ENCODE measurements around the gene REC8.

Gene REC8

DNA sequence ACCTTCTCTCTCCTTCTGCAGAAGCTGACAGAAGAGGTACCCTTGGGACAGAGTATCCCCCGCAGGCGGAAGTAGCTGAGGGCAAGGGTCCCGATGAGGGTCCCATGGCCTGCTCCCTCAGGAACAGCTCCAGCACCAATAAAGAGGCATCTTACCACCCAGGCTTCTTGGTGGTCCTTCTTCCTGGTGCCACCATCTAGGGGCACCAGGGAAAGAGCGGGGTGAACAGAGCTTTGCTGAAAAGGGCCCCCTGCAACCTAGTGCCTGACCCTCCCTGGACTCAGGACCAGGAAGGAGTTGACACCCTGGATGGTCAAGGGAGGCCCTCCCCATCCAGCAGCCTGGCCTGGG lies 11.4 kb upstream of the REC8 start:
- no peak for DNase-seq

DNA sequence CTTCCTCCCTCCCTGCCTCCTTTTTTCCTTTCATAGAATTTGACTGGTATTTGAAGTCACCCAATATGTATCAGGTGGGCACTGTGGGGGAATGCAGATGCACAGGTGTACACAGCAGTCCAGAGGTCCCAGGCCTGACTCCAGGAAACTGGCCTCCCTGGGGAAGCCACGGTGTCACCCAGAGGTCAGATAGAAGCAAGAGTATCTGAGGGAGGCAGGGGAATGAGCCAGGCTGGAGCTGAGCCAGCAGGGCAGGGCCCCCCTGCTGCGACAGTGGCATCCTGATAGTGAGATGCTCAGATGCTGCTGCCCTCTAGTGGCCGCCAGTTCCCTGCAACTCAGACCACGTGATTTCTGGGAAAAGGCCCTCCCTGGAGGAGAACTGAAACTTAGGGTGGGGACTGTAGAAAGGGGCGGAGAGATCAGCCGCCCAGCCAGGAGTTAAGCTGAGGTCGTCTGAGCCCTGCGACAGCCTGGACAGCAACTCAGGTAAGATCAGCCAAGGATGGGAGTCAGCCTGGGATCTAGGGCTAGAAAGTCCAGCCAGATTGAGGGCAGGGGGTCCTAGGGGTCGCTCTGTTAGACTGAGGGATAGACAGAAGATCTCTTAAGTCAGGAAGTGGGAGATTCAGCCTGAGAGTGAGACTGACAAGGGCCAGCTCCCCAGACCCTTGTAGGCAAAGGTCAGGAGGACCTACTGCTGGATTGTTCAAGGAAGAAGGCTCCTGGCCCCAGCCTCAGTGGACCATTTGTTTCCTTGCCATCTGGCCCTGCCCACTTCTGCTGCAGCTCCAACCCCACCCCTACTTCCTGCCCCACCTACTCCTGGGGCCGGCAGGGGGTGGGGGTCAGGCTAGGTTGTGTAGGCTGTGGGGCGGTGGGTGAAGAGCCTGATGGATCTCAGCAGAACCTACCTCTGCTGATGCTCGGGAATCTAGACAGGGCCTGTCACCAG lies 10.8 kb upstream of the REC8 start, which contains the start of gene IRF9:
TSS of gene IRF9 (plus strand) at position 416 of the 955 bp plus-strand sequence. CDS start 880 bp downstream, outside the sequence.
- DNase-seq: peak; percentile 96 to 99

DNA sequence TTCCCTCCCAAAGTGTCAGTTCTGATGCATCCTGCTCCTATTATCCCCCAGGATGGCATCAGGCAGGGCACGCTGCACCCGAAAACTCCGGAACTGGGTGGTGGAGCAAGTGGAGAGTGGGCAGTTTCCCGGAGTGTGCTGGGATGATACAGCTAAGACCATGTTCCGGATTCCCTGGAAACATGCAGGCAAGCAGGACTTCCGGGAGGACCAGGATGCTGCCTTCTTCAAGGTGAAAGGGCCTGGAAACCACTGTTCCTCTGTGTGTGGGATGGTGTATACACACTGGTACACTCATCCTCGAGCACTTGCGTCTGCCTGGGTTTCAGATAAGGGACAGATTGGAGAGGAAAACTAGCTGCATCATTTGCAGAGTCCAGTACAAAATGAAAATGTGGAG lies 9.8 kb upstream of the REC8 start:
- DNase-seq: no peak

DNA sequence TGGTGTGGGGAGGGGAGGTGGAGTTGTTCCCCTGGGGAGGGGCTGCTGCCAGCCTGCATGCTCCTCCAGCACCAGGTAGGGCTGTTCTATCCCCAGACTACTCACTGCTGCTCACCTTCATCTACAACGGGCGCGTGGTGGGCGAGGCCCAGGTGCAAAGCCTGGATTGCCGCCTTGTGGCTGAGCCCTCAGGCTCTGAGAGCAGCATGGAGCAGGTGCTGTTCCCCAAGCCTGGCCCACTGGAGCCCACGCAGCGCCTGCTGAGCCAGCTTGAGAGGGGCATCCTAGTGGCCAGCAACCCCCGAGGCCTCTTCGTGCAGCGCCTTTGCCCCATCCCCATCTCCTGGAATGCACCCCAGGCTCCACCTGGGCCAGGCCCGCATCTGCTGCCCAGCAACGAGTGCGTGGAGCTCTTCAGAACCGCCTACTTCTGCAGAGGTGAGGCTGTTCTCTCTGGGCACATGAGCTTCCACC lies 7.3 kb upstream of the REC8 start:
- DNase-seq: no peak

DNA sequence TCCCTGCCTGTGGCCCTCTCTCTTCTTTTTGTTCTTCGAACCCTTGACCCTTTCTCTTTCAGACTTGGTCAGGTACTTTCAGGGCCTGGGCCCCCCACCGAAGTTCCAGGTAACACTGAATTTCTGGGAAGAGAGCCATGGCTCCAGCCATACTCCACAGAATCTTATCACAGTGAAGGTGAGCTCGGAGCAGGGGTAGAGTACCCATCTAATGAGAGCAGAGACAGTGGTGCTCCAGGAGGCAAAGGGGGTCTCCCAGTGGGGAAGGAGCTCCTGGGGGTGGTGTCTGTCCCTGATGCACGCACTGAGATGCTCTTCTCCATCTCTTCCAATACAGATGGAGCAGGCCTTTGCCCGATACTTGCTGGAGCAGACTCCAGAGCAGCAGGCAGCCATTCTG lies 6.1 kb upstream of the REC8 start:
- no peak for DNase-seq

DNA sequence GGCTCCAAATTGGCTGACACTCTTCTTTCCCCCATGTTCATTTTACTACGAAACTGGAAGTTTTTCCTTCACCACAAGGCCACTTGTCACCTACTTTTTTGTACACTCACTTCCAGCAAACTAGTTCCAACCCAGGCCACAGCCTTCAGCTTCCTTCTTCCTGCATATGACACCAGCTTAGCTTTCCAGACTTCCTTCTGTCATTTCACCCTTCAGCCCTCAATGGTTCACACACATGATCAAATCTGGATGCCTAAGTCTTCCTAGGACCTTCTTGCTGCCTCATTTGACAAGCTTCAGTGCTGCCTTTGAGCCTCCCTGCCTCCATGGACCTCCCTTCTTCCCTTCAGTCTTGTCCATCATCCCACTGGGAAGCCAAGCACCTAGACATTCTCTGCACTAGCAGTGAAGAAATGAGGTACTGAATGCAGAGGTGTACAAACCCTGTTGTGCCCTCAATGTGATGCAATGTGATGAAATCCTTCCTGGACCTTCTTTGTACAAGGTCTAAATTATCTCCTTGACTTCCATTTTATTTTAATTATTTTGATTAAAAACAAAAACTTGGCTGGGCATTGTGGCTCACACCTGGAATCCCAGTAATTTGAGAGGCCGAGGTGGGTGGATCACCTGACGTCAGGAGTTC lies 4.3 kb upstream of the REC8 start:
- no peak for DNase-seq

DNA sequence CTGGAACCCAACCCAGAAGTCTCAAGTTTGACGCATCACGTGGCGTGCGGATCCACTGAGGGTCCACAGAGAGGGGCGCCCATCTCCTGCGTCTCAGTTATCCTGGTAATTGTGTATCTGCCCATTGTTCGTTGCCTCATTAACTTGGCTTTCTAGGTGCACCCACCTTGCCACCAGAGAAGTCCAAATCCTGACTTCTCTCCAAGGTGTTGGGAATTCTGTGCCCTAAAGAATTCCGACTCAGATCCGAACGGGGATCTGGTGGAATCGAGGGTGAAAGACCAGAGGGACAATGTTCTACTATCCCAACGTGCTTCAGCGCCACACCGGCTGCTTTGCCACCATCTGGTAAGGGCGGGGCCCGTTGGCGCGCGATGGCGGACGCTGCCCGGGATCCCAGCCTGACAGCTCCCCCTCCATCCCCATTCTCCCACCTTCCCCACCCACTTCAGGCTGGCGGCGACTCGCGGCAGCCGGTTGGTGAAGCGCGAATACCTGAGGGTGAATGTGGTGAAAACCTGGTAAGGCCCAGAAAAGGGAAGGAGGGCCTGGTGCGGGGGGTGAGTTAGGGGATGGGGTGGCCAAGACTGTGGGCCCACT lies 481 bp downstream of the REC8 start:
- DNase-seq: peak; percentile 70 to 85

DNA sequence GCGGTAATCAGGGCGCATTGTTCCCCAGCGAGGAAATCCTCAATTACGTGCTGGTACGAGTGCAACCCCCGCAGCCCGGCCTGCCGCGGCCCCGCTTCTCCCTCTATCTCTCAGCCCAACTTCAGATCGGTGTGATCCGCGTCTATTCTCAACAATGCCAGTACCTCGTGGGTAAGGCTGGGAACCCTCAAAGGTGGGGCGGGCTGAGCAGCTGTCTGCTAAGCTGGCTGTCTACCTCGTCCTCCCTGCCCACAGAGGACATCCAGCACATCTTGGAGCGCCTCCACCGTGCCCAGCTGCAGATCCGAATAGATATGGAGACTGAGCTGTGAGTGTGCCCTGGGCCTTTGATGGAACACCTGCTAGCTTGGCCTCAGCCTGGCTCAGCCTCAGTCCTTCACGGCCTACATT lies 996 bp downstream of the REC8 start:
- DNase-seq: peak in 1 of 2 experiments; percentile 41

DNA sequence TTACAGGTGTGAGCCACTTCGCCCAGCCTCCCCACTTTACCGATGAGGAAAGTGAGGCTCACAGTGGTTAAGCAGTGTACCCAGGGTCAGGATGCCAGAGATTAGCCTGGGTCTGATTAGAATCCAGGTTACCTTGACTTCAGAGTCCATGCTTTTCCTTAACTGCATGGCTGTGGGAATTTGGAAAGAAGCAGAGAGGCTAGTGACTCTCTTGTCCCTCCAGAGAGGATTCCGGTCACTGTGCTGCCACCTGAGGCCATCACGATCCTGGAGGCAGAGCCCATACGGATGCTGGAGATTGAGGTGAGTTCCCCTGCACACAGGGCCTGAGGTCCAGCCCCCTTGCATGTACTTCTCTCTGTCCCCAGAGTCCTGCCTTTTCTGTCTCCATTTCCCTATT lies 4.7 kb downstream of the REC8 start:
- DNase-seq: no peak

DNA sequence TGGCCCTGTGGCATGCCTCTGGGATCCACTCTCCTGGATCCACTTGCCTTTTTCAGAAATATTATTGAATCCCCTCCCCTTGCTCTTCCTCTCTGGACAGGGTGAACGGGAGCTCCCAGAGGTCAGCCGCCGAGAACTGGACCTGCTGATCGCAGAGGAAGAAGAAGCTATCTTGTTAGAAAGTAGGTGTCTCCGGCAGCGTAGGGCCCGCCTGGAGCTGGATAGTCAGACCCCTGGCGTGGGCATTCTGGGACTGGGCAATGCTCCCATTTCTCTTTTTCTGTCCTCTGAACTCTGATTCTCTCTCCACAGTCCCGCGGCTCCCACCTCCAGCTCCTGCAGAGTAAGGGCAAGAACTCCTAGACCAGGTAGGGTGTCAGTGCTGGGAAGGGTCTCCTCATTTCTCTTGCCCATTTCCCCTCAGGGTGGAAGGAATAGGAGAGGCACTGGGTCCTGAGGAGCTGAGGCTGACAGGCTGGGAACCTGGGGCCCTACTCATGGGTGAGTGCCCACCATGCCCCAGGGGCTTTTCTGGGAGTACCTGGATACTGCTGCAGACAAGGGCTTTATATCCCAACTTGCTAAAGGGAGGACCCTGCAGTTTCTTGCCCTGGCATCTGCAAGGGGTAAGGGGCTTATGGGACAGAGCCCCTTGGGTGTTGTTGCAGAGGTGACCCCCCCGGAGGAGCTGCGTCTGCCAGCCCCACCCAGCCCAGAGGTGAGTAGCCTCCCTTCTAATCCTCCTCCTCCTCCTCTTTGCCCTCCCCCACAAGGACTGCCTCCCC lies 5.4 kb downstream of the REC8 start:
- no peak for DNase-seq

DNA sequence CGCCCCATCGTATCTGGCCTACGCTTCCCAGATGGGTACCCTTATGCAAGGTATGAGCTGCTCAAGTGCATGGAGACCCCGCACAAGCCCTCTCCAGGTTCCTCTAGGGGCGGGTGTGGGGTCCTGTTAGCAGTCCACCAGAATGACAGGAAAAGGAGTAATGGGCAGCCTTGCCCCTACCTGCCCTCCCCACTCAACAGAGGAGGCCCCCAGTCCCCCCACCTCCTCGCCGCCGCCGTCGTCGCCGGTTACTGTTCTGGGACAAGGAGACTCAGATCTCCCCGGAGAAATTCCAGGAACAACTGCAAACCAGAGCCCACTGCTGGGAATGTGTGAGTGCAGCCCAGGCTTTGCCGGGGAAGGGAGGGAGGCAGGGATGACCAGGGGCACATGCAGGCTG lies 6.0 kb downstream of the REC8 start:
- DNase-seq: no peak

DNA sequence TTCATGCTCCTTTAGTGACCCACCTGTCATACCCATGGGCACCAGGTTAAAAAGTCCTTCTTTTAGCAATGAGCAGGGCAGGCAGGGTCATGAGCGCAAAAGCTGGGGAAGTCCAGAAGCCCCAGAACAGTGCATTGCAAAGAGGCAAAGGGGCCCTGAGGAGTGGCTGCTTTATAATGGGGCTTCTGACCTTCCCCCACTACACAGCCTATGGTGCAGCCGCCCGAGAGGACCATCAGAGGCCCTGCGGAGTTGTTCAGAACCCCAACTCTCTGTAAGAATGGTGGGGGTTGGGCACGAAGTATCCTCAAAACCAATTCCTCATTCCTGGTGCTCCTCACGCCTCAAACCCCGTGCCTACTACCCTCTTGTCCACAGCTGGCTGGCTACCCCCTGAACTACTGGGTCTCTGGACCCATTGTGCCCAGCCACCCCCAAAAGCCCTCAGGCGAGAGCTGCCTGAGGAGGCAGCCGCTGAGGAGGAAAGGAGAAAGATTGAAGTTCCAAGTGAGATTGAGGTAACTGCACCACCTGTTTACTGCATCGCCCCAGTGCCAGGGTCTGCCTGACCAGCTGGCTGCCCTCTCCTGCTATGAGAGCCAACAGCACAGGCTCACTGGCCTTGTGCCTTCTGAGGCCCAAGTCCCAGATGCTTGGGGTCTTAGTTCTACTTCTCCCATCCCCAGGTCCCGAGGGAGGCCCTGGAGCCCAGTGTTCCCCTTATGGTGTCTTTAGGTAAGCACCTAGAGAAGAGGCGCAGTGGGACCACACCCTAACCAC lies 6.7 kb downstream of the REC8 start:
- peak in 1 of 2 experiments; percentile 65 for DNase-seq

DNA sequence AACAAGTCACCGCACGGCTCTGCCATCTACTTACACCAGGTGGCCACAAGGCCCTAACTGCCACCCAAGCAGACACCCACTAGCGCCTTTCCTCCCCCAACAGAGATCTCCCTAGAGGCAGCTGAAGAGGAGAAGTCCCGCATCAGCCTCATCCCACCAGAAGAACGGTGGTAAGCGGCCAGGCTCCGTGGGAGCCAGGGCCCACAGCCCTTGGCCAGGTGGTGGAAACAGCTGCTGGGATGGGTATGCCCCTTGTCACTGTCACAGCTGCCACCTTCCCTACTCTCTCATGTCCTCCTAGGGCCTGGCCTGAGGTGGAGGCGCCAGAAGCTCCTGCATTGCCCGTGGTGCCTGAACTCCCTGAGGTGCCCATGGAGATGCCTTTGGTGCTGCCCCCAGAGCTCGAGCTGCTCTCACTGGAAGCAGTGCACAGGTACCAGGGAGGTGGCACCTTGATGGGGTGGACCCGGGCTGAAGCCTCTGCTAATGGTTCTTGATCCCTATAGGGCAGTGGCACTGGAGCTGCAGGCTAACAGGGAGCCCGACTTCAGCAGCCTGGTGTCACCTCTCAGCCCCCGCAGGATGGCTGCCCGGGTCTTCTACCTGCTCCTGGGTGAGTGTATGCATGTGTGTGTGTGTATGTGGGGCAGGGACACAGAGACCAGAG lies 7.5 kb downstream of the REC8 start:
- DNase-seq: peak in 1 of 2 experiments; percentile 74

DNA sequence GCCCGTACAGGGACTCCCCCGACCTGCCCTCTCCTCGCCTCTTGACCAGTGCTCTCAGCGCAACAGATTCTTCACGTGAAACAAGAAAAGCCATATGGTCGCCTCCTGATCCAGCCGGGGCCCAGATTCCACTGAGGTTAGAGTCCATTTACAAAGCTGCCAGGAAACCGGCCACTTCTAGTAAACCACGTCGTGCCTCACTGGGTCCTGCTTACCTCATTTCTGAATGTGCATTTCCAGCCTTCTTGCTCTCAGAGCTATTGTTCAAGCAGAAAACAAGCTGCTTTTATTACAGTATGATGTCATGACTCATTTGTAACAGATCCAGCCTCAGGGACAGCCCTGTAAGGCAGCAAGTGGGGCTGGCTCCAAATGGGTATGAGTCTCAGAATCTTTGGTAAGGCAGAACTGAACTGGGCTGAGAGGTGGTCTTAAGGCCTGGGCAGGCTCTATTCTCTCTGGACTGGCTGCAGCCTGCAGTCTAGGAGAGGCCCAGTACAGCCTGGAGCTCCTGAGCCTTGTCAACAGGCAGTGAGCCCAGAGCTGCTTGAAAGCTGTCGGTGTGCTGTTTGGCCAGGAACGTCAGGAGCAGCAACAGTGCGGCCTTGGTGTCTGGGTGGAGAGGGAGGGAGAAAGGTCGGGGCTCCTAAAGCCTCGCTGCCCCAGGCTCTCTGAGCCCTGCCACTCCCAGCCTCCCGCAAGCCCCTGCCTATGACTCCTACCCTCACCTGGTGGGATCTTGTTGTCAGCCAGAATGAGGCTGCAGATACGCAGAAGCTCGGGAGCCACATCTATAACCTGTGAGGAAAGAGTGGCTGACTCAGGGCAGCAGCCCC lies 8.3 kb downstream of the REC8 start:
- DNase-seq: no peak

DNA sequence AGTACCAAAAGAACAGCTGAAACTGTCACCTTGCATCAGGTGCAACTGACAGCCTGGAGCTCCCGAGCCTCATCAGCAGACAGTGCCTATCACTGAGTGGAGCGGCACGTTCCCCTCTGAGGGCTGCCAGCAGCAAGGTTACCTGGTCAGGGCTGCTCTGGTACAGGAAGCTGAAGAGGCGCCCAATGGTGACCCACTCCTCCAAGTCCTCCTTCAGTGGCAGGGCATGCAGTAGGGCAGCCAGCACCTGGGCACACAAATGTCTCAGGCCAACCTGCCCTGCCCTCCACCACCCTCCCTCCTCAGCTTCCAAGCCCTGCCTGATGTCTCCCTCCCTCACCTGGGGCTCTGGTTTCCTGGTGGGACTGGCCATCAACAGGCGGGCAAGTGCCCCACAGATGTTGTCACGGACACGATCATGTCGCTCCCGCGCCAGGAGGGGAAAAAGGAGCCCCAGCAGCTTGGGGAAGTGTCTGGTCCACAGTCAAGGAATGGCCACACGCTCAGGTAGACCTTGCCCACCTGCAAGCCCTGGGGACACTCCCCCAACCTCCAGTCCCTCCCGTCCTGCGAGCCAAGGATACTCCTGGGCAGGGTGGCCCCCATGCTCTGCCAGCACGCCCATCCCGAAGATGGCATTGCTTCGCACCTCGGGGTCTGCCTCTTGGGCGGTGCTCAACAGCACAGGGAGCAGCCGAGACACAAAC lies 9.6 kb downstream of the REC8 start:
- DNase-seq: no peak

DNA sequence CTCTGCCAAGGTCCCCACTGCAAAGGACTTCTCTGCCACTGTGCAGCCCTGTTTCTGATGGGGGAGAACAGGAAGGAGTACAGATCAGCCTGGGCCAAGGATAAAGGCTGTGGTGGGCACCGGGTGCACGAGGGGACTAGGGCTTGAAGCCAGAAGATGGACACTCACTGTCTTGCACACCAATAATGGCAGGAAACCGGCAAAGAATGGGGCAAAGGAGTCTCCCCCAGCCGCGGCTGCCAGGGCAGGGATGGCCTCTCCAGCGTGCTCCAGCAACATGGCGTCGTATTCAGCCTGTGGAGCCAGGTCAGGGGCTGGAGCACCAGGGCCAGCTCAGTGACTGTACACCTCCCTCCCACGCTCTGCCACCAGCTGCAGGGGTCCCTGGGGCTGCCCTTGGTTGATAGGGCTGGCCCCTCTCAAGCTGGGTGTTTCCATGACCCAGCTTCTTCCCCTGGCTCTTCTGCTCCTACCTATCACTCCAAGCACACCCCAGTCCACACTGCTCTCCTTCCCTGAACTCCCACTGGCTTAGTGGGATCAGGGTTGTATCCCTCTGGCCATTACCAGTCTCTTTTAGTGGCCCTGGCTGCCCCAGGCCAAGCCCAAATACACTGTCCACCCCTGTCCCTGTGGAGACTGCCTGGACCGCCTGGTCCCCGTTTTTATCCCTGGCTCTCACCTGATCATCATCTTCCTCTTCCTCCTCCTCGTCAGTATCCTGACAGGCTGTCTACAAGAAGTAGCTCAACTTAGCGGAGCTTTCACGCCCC lies 10.4 kb downstream of the REC8 start:
- DNase-seq: no peak

DNA sequence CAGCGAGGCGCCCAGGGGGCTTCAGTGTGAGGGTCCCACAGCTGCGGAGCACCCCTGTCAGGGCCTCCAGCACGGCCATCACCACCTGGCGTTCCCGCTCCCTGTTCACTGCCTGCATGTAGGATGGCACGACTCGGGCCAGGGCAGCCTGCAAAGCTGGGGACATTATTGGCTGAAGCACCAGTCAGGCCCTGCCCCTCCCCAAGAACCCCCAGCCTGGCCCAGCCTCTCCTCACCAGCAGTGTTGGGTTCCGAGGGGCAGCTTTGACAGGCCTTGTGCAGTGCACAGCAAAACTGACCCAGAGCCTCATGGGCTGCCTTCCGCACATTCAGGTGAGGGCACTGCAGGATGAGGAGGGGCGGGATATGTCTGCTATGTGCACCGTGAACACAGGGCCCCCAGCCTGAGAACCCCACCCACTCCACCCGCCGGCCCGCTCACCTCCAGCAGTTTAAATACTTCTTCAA lies 11.2 kb downstream of the REC8 start:
- DNase-seq: no peak

DNA sequence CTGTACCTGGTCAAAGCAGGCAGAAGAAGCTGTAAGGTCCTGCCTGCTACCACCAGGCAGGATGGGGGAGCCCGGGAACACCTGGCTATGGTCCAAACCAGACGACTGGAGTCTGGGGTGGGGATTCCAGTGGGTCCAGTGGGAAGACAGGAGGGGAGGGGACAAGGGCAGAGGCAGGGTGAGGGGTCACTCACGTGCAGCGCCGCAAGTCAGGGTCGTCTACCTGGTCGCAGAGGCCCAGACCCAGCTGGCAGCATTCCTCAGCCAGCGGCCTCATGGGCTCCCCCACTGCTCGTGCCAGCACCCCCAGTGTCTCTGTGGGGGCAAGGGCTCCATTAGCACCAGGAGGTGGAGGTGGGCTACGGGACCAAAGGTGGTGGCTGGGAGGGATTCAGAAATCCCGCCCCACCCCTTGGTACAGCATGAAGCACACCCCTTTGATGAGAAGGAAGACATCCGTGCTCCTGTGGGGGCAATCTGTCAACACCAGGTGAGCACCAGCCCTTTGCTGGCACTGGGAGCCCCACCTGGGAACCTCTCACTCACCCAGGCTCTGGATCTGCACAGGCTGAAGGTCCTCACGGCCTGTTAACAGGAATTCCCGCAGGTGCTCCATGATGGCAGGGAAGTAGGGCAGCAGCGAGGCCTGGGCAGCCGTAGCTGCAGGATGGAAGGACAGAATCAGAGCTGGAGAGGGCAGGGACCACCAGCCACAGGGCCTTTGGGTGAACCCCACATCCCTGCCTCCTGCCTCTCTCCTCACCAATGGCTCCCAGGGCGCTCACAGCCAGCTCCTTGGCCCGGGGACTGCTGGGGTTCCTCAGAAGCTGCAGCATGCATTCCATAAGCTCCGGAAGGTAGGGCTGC lies 12.5 kb downstream of the REC8 start:
- DNase-seq: no peak

Data from NCI-H524 (cell line).